GM19463 (cell line): ENCODE results near the gene RLF.

Source experiments
- ATAC-seq: cut with Tn5 transposase; IDR thresholded peaks from one replicate; pipeline ENCODE4 v1.9.1; 2021; ENCODE audit warnings: mild to moderate bottlenecking, moderate library complexity; ENCODE audit not compliant: unreplicated experiment

Gene RLF, protein sequence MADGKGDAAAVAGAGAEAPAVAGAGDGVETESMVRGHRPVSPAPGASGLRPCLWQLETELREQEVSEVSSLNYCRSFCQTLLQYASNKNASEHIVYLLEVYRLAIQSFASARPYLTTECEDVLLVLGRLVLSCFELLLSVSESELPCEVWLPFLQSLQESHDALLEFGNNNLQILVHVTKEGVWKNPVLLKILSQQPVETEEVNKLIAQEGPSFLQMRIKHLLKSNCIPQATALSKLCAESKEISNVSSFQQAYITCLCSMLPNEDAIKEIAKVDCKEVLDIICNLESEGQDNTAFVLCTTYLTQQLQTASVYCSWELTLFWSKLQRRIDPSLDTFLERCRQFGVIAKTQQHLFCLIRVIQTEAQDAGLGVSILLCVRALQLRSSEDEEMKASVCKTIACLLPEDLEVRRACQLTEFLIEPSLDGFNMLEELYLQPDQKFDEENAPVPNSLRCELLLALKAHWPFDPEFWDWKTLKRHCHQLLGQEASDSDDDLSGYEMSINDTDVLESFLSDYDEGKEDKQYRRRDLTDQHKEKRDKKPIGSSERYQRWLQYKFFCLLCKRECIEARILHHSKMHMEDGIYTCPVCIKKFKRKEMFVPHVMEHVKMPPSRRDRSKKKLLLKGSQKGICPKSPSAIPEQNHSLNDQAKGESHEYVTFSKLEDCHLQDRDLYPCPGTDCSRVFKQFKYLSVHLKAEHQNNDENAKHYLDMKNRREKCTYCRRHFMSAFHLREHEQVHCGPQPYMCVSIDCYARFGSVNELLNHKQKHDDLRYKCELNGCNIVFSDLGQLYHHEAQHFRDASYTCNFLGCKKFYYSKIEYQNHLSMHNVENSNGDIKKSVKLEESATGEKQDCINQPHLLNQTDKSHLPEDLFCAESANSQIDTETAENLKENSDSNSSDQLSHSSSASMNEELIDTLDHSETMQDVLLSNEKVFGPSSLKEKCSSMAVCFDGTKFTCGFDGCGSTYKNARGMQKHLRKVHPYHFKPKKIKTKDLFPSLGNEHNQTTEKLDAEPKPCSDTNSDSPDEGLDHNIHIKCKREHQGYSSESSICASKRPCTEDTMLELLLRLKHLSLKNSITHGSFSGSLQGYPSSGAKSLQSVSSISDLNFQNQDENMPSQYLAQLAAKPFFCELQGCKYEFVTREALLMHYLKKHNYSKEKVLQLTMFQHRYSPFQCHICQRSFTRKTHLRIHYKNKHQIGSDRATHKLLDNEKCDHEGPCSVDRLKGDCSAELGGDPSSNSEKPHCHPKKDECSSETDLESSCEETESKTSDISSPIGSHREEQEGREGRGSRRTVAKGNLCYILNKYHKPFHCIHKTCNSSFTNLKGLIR (N-terminal part only)

GRCh38 chr1:40161125-40161887, at the start of gene RLF:
RLF (plus strand) TSS chr1:40161387; CDS start chr1:40161400, 13 bp downstream.
- peak; percentile 92 for ATAC-seq

DNA sequence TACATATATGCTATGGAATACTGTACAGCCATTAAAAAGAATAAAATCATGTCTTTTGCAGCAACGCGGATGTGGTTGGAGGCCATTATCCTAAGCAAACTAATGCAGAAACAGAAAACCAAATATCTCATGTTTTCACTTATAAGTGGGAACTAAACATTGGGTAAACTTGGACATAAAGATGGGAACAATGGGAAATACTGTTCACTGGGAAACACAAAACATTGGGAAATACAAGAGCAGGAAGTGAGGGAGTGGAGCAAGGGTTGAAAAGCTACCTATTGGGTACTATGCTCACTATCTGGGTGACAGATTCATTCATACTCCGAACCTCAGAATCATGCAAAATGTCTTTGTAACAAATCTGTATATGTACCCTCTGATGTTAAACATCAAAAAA, 46.8 kb upstream of the RLF start:
- no peak for ATAC-seq

GRCh38 chr1:40120128-40120527, 41.1 kb upstream of the RLF start:
- no peak for ATAC-seq

- no peak for ATAC-seq
Observed at GRCh38 chr1:40122855-40123254, 38.3 kb upstream of the RLF start.

GRCh38 chr1:40130892-40131291, 30.3 kb upstream of the RLF start:
- ATAC-seq: no peak

DNA sequence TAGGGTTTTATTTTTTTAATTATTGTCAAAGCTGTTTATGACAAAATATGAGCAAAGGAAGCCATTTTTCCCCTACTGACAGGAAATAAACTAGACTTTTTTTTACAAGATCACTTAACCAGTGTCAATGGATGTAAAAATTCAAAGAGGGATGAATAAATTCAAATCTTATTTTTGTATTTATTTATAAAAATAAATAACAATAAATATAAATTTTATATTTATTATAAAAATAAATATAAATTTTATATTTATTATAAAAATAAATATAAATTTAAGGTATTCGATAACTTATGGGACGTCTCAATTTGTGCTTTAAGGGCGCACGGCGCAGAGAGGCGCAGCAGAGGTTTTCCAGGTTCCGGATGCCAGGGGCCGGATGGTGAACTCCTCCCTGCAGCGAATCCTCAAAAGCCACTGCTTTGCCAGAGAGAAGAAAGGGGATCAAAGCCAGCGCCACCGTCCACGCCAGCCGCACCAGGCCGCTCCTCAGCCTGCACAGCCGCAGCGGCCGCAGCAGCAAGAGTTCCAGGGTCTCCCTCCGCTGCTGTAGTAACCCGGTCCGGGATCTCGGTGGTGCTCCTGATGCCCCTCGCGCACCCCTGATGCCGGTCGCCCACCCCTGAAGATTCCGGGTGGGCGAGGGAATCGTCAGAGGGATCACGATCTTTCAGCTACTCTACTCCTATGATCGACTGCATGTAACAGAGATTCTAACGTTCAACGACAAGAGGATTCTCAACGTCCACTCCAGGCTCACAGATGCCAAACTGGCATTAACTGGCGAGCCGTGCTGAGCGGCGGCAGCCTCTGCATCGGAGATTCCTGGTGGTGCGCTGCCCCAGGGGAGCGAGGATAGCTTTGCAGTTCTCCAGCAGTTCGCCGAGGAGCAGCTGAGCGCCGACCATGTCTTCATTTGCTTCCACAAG, 28.5 kb upstream of the RLF start:
- no peak for ATAC-seq

- no peak for ATAC-seq
Observed at GRCh38 chr1:40133312-40133665, 27.9 kb upstream of the RLF start.

GRCh38 chr1:40133839-40134238, 27.3 kb upstream of the RLF start:
- ATAC-seq: no peak

- no peak for ATAC-seq
Observed at GRCh38 chr1:40140211-40140973, 20.8 kb upstream of the RLF start.

- ATAC-seq: no peak
Observed at GRCh38 chr1:40141878-40142535, 19.2 kb upstream of the RLF start.

DNA sequence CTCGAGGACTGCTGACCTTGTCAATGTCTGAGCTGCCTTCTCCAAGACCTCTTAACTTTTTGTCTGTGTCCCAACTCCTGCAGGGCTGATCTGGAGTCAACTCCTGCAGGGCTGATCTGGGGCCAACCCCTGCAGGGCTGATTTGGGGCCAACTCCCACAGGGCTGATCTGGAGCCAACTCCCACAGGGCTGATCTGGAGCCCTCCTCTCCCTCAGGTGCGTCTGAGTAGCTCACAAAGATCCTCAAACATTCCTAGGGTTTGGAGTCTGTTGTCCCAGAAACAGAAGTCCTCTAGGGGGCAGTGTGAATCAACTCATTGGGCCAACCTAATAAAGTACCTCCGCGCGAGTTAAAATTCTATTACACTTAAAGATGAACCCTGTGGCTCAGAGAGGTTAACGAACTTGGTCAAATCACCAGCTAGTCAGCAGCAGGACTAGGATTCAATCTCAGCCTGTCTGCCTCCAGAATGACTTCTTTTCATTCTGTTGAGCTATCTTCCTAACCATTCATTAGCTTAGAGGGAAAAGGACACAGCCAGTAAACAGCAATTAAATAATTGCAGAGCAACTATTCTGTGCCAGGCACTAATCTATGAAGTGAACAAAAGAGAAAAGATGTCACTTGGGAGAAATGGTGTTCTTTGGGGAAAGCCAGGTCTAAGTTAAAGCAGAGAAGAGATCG, 17.2 kb upstream of the RLF start:
- ATAC-seq: no peak

DNA sequence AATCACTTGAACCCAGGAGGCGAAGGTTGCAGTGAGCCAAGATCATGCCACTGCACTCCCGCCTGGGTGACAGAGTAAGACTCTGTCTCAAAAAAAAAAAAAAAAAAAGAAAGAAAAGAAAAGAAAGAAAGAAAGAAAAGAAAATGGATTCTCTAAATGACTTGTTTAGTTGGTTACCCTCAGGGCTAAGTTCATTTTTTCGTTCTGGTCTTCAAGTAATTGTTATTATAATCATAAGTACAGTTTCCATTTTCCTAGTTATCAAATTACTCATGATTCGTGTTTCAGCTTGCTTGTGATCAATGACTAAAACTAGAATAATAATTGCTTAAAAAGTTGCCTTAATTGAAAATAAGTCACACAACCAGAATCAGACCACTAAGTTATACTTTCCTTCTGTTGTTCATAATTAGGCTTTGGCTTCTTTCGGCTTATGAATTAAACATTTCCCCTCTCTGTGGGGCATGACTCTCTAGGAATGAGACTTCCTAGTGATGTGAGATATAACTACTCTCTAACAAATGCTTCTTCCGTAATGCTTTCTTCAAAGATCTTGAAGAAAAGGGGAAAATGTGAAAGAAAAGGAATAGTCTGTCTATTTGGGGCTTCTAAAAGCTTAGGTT, 9.6 kb upstream of the RLF start:
- ATAC-seq: no peak

DNA sequence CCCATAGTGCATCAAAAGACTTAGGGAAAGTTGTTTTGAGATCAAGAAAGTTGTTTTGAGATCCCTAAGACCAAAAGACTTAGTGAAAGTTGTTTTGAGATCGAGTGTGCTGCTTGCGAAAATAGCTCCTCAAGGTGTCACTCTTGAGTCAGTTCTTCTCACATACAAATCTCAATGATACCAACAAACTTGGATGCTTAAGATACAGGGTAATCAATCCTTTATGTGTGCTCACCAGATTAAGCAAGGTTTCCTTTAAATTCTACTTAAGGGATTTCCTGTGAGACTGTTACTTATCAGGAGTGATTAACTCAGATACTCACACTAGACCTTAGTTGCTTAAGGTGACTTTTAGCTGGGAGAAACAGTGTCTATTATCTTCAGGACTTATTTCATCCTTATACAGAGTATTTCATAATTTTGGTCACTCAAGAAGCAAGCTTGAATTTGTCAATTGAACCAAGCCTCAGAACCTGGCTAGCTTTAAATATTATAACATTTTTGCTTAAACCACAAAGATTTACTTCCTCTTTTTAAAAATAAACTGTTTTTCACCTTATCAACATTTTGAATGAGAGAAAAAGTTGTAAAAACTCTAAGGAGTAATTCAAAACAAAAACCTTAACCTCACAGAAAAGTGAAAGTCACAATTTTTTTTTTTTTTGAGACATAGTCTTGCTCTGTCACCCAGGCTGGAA, 8.0 kb upstream of the RLF start:
- ATAC-seq: no peak

- ATAC-seq: no peak
Observed at GRCh38 chr1:40155135-40155534, 6.1 kb upstream of the RLF start.

DNA sequence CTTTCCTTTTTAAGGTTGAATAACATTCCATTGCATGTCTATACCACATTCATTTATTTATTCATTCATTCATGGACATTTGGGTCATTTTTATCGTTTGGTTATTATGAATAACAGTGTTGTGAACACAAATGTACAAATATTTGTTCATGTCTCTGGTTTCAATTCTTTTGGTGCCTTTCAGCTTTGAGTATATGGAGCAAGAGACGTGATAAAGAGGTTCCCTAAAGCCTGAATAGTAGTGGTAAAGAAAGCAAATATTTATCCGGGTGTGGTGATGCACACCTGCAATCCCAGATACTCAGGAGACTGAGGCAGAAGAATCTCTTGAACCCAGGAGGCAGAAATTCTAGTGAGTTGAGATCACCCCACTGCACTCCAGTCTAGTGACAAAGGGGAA, 5.3 kb upstream of the RLF start:
- ATAC-seq: no peak

- no peak for ATAC-seq
Observed at GRCh38 chr1:40160806-40161124, 422 bp upstream of the RLF start.
